HepG2 (cell line): Measurements from ENCODE around the gene NCKAP5L. TPM values are rescaled to one million over a fixed set of nuclear protein-coding genes. Genes with fewer than 3 reads are reported as not detected.

ENCODE experiments used
- ATAC-seq: fragments of 200-7000 bp; cut with Tn5 transposase; 3 replicates; pipeline ENCODE4 v1.9.1; 2020; ENCODE audit warnings: mild to moderate bottlenecking, moderate library complexity
- BruUV-seq: library from RNA; stranded (reverse); fragments of 400-500 nt; replicated peaks from 2 replicates; lab custom pipeline; 2021; lab: Mats Ljungman, UMichigan
- CTCF ChIA-PET: fragments of 300-600 bp; formaldehyde crosslinking; extraction: SDS; loops from one replicate; lab custom pipeline; 2021; ENCODE audit warnings: low total read pairs, inconsistent platforms, low intra/inter-chr PET ratio; lab: Yijun Ruan, JAX
- POLR2A ChIA-PET: fragments of 350-600 bp; sonication (Branson Sonifier 250); formaldehyde crosslinking; loops from one replicate; lab custom pipeline; 2020; ENCODE audit warnings: antibody characterized with exemption, inconsistent platforms; lab: Yijun Ruan, JAX
- DNase-seq: peaks from one replicate; pipeline ENCODE4 v3.0.0-alpha.2; 2015; ENCODE audit warnings: low spot score
- FAIRE-seq: peaks from 3 replicates; lab custom pipeline; 2011; peaks lifted over from hg19 to GRCh38; lab: Jason Lieb, UNC
- H2AFZ ChIP-seq: one replicate; pipeline ENCODE4 v1.6.1; 2011; ENCODE audit warnings: low read length, inconsistent platforms
- H3K27ac ChIP-seq: fragments of 300-600 bp; 3 replicates; pipeline ENCODE4 v1.8.0; 2011; ENCODE audit warnings: mixed run types, mild to moderate bottlenecking, mixed read lengths, low read length, inconsistent platforms; ENCODE audit not compliant: insufficient read depth; ENCODE audit errors: extremely low read length
- H3K27me3 ChIP-seq, 2 experiments: fragments of 200-600 bp in 1 of 2; 2 replicates in 1 of 2; 3 replicates in 1 of 2; pipeline versions ENCODE4 v1.6.0 to v1.8.0; 2011; ENCODE audit warnings: low read length in 2 of 2, mild to moderate bottlenecking in 2 of 2, moderate library complexity in 2 of 2, inconsistent platforms in 1 of 2; ENCODE audit not compliant: insufficient read depth in 2 of 2, control insufficient read depth in 1 of 2
- H3K36me3 ChIP-seq, 2 experiments: fragments of 200-600 bp in 1 of 2; replicated peaks in 1 of 2; 2 replicates in 1 of 2; 3 replicates in 1 of 2; pipeline versions ENCODE4 v1.5.1 to v1.8.0; 2011; ENCODE audit warnings: low read length in 2 of 2, inconsistent platforms in 1 of 2; ENCODE audit not compliant: insufficient read depth in 2 of 2, control insufficient read depth in 1 of 2
- H3K4me1 ChIP-seq: 2 replicates; pipeline ENCODE4 v1.5.1; 2012; ENCODE audit warnings: low read length, inconsistent platforms; ENCODE audit not compliant: insufficient read depth
- H3K4me2 ChIP-seq: 2 replicates; pipeline ENCODE4 v1.6.0; 2011; ENCODE audit warnings: low read depth, low read length, inconsistent platforms
- H3K4me3 ChIP-seq, 3 experiments: fragments of 200-600 bp in 1 of 3; sonication (generic), shearing (Covaris generic) in 1 of 3; replicated peaks in 1 of 3; 2 replicates each; pipeline ENCODE4 v1.5.1; 2011 to 2016; ENCODE audit warnings: low read length in 3 of 3, inconsistent platforms in 2 of 3, low read depth in 2 of 3, mild to moderate bottlenecking in 2 of 3, control low read depth in 1 of 3, mixed read lengths in 1 of 3; ENCODE audit not compliant: insufficient read depth in 1 of 3
- H3K79me2 ChIP-seq: one replicate; pipeline ENCODE4 v1.6.1; 2011; ENCODE audit warnings: low read length, inconsistent platforms; ENCODE audit not compliant: insufficient read depth
- H3K9ac ChIP-seq: 2 replicates; pipeline ENCODE4 v1.6.0; 2011; ENCODE audit warnings: mild to moderate bottlenecking, low read depth, low read length, inconsistent platforms; ENCODE audit not compliant: insufficient read depth
- H3K9me3 ChIP-seq: 2 replicates; pipeline ENCODE4 v1.5.1; 2012; ENCODE audit warnings: mild to moderate bottlenecking, low read length
- H4K20me1 ChIP-seq: 2 replicates; pipeline ENCODE4 v1.6.0; 2011; ENCODE audit warnings: inconsistent platforms, mild to moderate bottlenecking, low read length, moderate library complexity; ENCODE audit not compliant: insufficient read depth
- CHCHD3 ChIP-seq: sonication (generic); formaldehyde crosslinking; IDR thresholded peaks from 2 replicates; pipeline ENCODE4 v1.8.0; 2022; ENCODE audit warnings: mild to moderate bottlenecking, missing genetic modification reagents, moderate library complexity
- FOSL2 ChIP-seq: sonication (generic); formaldehyde crosslinking; IDR thresholded peaks from 2 replicates; pipeline ENCODE4 v1.4.0; 2020; ENCODE audit warnings: missing genetic modification reagents
- FOXC1 ChIP-seq: sonication (generic); formaldehyde crosslinking; IDR thresholded peaks from 2 replicates; pipeline ENCODE4 v1.8.0; 2022; ENCODE audit warnings: mild to moderate bottlenecking, missing genetic modification reagents, borderline replicate concordance
- FOXM1 ChIP-seq: sonication (generic); formaldehyde crosslinking; IDR thresholded peaks from 2 replicates; pipeline ENCODE4 v1.5.0; 2020; ENCODE audit warnings: missing genetic modification reagents
- KDM2A ChIP-seq: sonication (generic); formaldehyde crosslinking; IDR thresholded peaks from 2 replicates; pipeline ENCODE4 v1.4.0; 2020; ENCODE audit warnings: low read depth, missing genetic modification reagents, borderline replicate concordance
- MEIS2 ChIP-seq: sonication (generic); formaldehyde crosslinking; IDR thresholded peaks from 2 replicates; pipeline ENCODE4 v1.9.0; 2021; ENCODE audit warnings: mild to moderate bottlenecking, missing genetic modification reagents
- NFIC ChIP-seq: IDR thresholded peaks from 2 replicates; pipeline ENCODE4 v1.6.1; 2012; ENCODE audit warnings: mild to moderate bottlenecking, low read length, inconsistent platforms
- RXRB ChIP-seq: IDR thresholded peaks from 2 replicates; pipeline ENCODE4 v1.6.1; 2016; ENCODE audit warnings: borderline replicate concordance, missing genetic modification reagents, missing compliant biosample characterization
- SALL1 ChIP-seq: sonication (generic); formaldehyde crosslinking; IDR thresholded peaks from 2 replicates; pipeline ENCODE4 v1.8.0; 2022; ENCODE audit warnings: mild to moderate bottlenecking, missing genetic modification reagents
- SAP130 ChIP-seq: IDR thresholded peaks from 2 replicates; pipeline ENCODE4 v1.6.1; 2016; ENCODE audit warnings: low read depth
- SMC3 ChIP-seq: IDR thresholded peaks from 2 replicates; pipeline ENCODE4 v1.6.1; 2011; ENCODE audit warnings: low read length, improper control_type of control experiment
- STAG1 ChIP-seq: sonication (generic); formaldehyde crosslinking; IDR thresholded peaks from 2 replicates; pipeline ENCODE4 v1.4.0; 2020; ENCODE audit warnings: missing genetic modification reagents
- SUZ12 ChIP-seq: fragments of 150-350 bp; IDR thresholded peaks from 2 replicates; pipeline ENCODE4 v1.6.1; 2014; ENCODE audit warnings: low read depth, low read length
- ZNF160 ChIP-seq: sonication (generic); formaldehyde crosslinking; IDR thresholded peaks from 2 replicates; pipeline ENCODE4 v1.8.0; 2022; ENCODE audit warnings: mild to moderate bottlenecking, inconsistent platforms, missing genetic modification reagents
- ZNF350 ChIP-seq: sonication (generic); formaldehyde crosslinking; IDR thresholded peaks from 2 replicates; pipeline ENCODE4 v1.4.0; 2020; ENCODE audit warnings: mild to moderate bottlenecking, low read depth, missing genetic modification reagents, borderline replicate concordance
- ZNF737 ChIP-seq: sonication (generic); formaldehyde crosslinking; IDR thresholded peaks from 2 replicates; pipeline ENCODE4 v1.5.0; 2020; ENCODE audit warnings: missing genetic modification reagents, mild to moderate bottlenecking, borderline replicate concordance
- WGBS: methylation state at CpG from one replicate; pipeline ENCODE4 v1.1.6; 2017; ENCODE audit warnings: low lambda C conversion rate; 5-methylcytosine and 5-hydroxymethylcytosine counted together
- in situ Hi-C: cut with HindIII; loops from 2 replicates; pipeline ENCODE4 v1.10.0; 2017; ENCODE audit warnings: low pct_unique_long_range_greater_than_20kb; ENCODE audit not compliant: extremely low pct_ligation_motif_present
- intact Hi-C: fragments of 100-400 bp; cut with micrococcal nuclease; formaldehyde crosslinking; loops from one replicate; pipeline ENCODE4 v1.10.0; 2022; ENCODE audit not compliant: unreplicated experiment
- polyA plus RNA-seq, 8 experiments: library from polyadenylated mRNA; depleted of rRNA in 3 of 8; stranded (reverse) in 7 of 8; unstranded in 1 of 8; fragments of >200 nt; fragmentation: Illumina TruSeq in 4 of 8; extraction: Trizol in 4 of 8; gene quantifications; 2 replicates each; pipeline versions ENCODE4 v1.2.1 to v1.2.3, GENCODE V29; 2011 to 2016; ENCODE audit warnings: low read depth in 4 of 8, missing spikeins in 1 of 8, mixed read lengths in 1 of 8; ENCODE audit not compliant: insufficient read depth in 1 of 8
- total RNA-seq, 5 experiments: library from RNA; depleted of rRNA; stranded (reverse); fragments of >200 nt; fragmentation: Illumina TruSeq; extraction: Trizol; gene quantifications; 2 replicates each; pipeline ENCODE4 v1.2.3, GENCODE V29; 2016; ENCODE audit warnings: low read depth in 1 of 5
- TF ChIP-seq, protein P1 (sequence below): IDR thresholded peaks from 2 replicates; pipeline ENCODE4 v1.6.1; 2016; ENCODE audit warnings: mild to moderate bottlenecking, missing biosample characterization, missing genetic modification reagents

NCKAP5L gene
- total and polyA plus RNA-seq, 2 of the 13 experiments (the other 11 are each of a cell fraction or from before 2014, with no cell fraction given), result 4.1 to 9.0 TPM

DNA sequence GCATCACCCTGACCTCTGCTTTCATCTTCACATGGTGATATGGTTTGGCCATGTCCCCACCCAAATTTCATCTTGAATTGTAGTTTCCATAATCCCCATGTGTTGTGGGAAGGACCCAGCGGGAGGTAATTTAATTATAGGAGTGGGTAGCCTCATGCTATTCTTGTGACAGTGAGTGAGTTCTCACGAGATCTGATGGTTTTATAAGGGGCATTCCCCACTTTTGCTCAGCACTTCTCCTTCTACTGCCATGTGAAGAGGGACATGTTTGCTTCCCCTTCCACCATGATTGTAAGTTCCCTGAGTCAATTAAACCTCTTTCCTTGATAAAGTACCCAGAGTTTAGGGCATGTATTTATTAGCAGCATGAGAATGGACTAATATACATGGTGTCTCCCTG lies 48.6 kb downstream of the NCKAP5L start:
- H3K79me2 ChIP-seq, result no peaks in the 10 kb centered on the region
- BruUV-seq, result no TSS peak
- no peak for ATAC-seq
- H3K27ac ChIP-seq, result no peak overlapping the region
- no peak for FAIRE-seq
- H3K4me3 ChIP-seq, result no peak overlapping the region
- H3K4me2 ChIP-seq, result no peak overlapping the region
- no peak overlapping the region for H3K9ac ChIP-seq
- DNase-seq, result no peak
- POLR2A ChIA-PET, result no interaction called here
- no peak overlapping the region for H2AFZ ChIP-seq
- H3K4me1 ChIP-seq, result peaks cover 16% of the 10 kb centered on the region
- no peaks in the 10 kb centered on the region for H3K9me3 ChIP-seq
- CTCF ChIA-PET, result interaction anchor here (4.4 kb wide), 1 partner anchor 59 kb away, joined by 39 read pairs; no protein-coding TSS in a partner anchor
- TF ChIP-seq NFIC, result no peak
- TF ChIP-seq SUZ12, result no peak
- no peak for TF ChIP-seq FOXM1 (CRISPR knock-in tag)
- no peaks in the 10 kb centered on the region for H3K36me3 ChIP-seq
- in situ Hi-C loops, result loop anchor here (10.0 kb wide), 1 partner anchor 55 kb away; no protein-coding TSS in a partner anchor
- H4K20me1 ChIP-seq, result no peaks in the 10 kb centered on the region
- H3K27me3 ChIP-seq, result peaks cover 0 to 4% of the 10 kb centered on the region in 2 experiments; a peak in 1 of 5 replicates
- 7% methylated on average over 2 of the region's 2 CpGs for WGBS
- intact Hi-C loops, result loop anchor here (2.0 to 10.0 kb wide), 2 partner anchors 55 to 135 kb away; no protein-coding TSS in a partner anchor

DNA sequence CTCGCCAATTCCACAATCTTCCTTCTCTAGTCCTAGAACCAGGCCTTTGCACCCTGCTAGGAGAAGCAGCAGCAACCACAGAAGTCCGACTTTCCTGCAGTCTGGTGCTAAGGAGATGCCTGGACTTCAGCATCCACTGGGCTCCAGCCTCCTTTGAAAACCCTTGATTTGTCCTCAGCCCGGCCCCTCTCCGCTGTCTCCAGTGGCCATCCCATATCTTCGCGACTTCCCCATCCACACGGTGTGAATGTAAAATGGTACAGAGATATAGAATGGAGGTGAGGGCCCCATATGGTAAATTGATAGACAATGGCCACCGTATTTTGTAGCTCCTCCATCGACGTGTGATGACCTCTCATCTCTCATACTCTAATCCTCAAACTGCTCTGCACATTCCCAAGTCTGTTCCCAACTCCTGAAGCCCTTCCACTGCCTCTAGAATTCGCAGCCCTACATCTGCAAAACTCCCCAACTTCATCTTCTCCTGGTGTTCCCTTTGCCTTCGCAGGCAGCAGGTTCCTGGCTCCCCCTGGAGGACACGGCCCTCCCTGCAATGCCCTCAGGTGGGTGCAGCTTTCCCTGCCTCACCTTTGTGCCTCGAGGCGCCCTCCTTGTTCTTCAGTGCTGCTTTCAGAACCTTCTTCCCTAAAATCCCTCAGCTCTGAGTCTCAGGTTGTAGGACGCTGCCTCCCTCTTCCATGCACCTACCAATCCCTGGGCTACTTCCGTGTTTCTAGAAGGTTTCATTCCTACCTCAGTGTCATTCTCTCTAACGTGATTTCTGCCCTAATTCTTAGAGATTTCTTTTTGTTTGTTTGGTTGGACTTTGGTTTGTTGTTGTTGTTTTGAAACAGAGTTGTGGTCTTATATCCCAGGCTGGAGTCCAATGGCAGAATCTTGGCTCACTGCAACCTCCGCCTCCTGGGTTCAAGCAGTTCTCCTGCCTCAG lies 50.1 kb downstream of the NCKAP5L start:
- intact Hi-C loops, result loop anchor here (2.0 to 10.0 kb wide), 2 partner anchors 53 to 133 kb away; no protein-coding TSS in a partner anchor
- CTCF ChIA-PET, result interaction anchor here (0.8 to 4.4 kb wide), 5 partner anchors 37 to 141 kb away, joined by 3 to 39 read pairs (median 4); partner anchors contain the start of gene TMBIM6
- peak overlapping the region; percentile 56 for H3K4me2 ChIP-seq
- H3K9me3 ChIP-seq, result no peaks in the 10 kb centered on the region
- no peaks in the 10 kb centered on the region for H3K36me3 ChIP-seq
- POLR2A ChIA-PET, result interaction anchor here (2.2 kb wide), 1 partner anchor 37 kb away, joined by 12 read pairs; the partner anchor contains the start of gene TMBIM6
- in situ Hi-C loops, result loop anchor here (10.0 kb wide), 1 partner anchor 57 kb away; no protein-coding TSS in a partner anchor
- H3K79me2 ChIP-seq, result no peaks in the 10 kb centered on the region
- BruUV-seq, result no TSS peak
- no peak overlapping the region for H3K4me3 ChIP-seq
- no peak overlapping the region for H2AFZ ChIP-seq
- peak; percentile 39 for DNase-seq
- no peaks in the 10 kb centered on the region for H4K20me1 ChIP-seq
- H3K27me3 ChIP-seq, result peaks cover 0 to 4% of the 10 kb centered on the region in 2 experiments; a peak in 1 of 5 replicates
- WGBS, result 17% methylated on average over 19 of the region's 19 CpGs
- peak; percentile 83 for FAIRE-seq
- H3K4me1 ChIP-seq, result peaks cover 16% of the 10 kb centered on the region
- H3K9ac ChIP-seq, result no peak overlapping the region
- H3K27ac ChIP-seq, result no peak overlapping the region
- peak; percentile 84 for ATAC-seq
- TF ChIP-seq FOSL2 (0 out of 2 replicates have a peak, but pooled peaks have one; percentile 16), ZNF160 (no peak), MEIS2 (CRISPR knock-in tag) (no peak), RXRB (CRISPR knock-in tag) (0 out of 2 replicates have a peak, but pooled peaks have one; percentile 21), SAP130 (peak; percentile 16; the same call in 1 of the 2 replicates), KDM2A (peak; percentile 33; the same call in 1 of the 2 replicates), SALL1 (CRISPR knock-in tag) (0 out of 2 replicates have a peak, but pooled peaks have one; percentile 19), CHCHD3 (CRISPR knock-in tag) (no peak), STAG1 (peak; percentile 80), ZNF350 (CRISPR knock-in tag) (0 out of 2 replicates have a peak, but pooled peaks have one; percentile 12), ZNF737 (CRISPR knock-in tag) (0 out of 2 replicates have a peak, but pooled peaks have one; percentile 67), FOXC1 (CRISPR knock-in tag) (0 out of 2 replicates have a peak, but pooled peaks have one; percentile 40), SMC3 (peak; percentile 56)
- TF ChIP-seq, protein P1, sequence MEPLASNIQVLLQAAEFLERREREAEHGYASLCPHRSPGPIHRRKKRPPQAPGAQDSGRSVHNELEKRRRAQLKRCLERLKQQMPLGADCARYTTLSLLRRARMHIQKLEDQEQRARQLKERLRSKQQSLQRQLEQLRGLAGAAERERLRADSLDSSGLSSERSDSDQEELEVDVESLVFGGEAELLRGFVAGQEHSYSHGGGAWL (CRISPR knock-in tag), result no peak
